ENCODE data around the gene CD46.

Gene CD46

DNA sequence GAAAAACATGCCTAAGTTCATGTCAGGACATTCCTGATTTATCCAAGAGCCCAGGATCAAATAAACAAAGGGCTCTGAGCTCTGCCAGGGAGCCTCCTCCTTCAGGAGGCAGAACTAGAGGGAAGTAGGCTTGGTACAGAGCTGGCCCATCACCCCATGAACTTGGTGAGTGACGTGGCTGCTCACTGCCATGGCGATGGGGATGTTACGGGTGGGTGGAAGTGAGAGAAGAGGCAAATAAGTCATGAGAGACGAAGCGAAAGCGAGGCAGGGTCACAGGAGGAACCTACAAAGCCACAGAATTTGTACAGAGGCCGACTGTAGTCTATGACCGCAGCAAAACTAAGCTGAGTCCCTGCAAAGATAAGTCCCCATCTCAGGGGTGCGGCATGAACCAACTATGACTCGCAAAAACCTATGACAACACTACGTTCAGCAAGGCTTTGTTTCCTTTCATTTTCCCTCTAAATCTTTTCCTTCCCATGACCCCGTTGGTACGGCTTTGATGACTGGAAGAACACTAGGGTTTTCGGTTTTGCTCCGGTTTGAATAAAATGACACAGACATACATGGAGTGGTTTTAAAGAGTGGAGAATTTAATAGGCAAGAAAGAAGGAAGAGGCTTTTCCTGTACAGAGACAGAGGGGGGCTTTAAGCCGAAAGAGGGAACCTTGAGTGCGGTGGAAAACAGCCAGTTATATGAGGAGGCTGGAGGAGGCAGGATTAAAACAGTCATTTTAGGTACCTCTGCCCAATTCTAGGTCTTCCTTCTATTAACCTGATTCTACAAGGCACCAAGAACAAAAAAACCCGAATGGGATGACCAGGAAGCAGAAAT is 74.1 kb downstream of the CD46 start:
- DNase-seq (ENCODE audit: extremely low read depth, insufficient read length): peak; percentile 81
- no peaks in the 10 kb centered on the region for H3K36me3 ChIP-seq (ENCODE audit: control insufficient read depth, insufficient read depth, low read length)
- H3K27me3 ChIP-seq (replicated peaks; ENCODE audit: control insufficient read depth, insufficient read depth, low read length): no peaks in the 10 kb centered on the region
- H3K4me3 ChIP-seq (replicated peaks; ENCODE audit: low read depth, low read length): peak overlapping the region; percentile 54
- TF ChIP-seq CTCF (IDR thresholded peaks at IDR 0.05; ENCODE audit: insufficient read depth, low read length, poor library complexity, severe bottlenecking): no peak

- peak overlapping the region; percentile 54 for H3K4me3 ChIP-seq (replicated peaks; ENCODE audit: low read depth, low read length)
- H3K36me3 ChIP-seq (ENCODE audit: control insufficient read depth, insufficient read depth, low read length): no peaks in the 10 kb centered on the region
- no peak for TF ChIP-seq CTCF (IDR thresholded peaks at IDR 0.05; ENCODE audit: insufficient read depth, low read length, poor library complexity, severe bottlenecking)
- DNase-seq (ENCODE audit: extremely low read depth, insufficient read length): no peak
- no peaks in the 10 kb centered on the region for H3K27me3 ChIP-seq (replicated peaks; ENCODE audit: control insufficient read depth, insufficient read depth, low read length)
Measured at GRCh38 chr1:207826557-207827487, 75.0 kb downstream of the CD46 start.

GRCh38 chr1:207827488-207827830 is 75.6 kb downstream of the CD46 start:
- Histone ChIP-seq H3K4me3 (replicated peaks; ENCODE audit: low read depth, low read length) (no peak overlapping the region), H3K36me3 (ENCODE audit: control insufficient read depth, insufficient read depth, low read length) (no peaks in the 10 kb centered on the region), H3K27me3 (replicated peaks; ENCODE audit: control insufficient read depth, insufficient read depth, low read length) (no peaks in the 10 kb centered on the region)
- no peak for TF ChIP-seq CTCF (IDR thresholded peaks at IDR 0.05; ENCODE audit: insufficient read depth, low read length, poor library complexity, severe bottlenecking)
- DNase-seq (ENCODE audit: extremely low read depth, insufficient read length): no peak

- H3K4me3 ChIP-seq (replicated peaks; ENCODE audit: low read depth, low read length): no peak overlapping the region
- H3K36me3 ChIP-seq (ENCODE audit: control insufficient read depth, insufficient read depth, low read length): no peaks in the 10 kb centered on the region
- no peak for TF ChIP-seq CTCF (IDR thresholded peaks at IDR 0.05; ENCODE audit: insufficient read depth, low read length, poor library complexity, severe bottlenecking)
- no peaks in the 10 kb centered on the region for H3K27me3 ChIP-seq (replicated peaks; ENCODE audit: control insufficient read depth, insufficient read depth, low read length)
- DNase-seq (ENCODE audit: extremely low read depth, insufficient read length): no peak
Measured at GRCh38 chr1:207828046-207828445, 76.2 kb downstream of the CD46 start.

GRCh38 chr1:207828485-207829158 is 76.8 kb downstream of the CD46 start:
- H3K36me3 ChIP-seq (ENCODE audit: control insufficient read depth, insufficient read depth, low read length): no peaks in the 10 kb centered on the region
- no peaks in the 10 kb centered on the region for H3K27me3 ChIP-seq (replicated peaks; ENCODE audit: control insufficient read depth, insufficient read depth, low read length)
- H3K4me3 ChIP-seq (replicated peaks; ENCODE audit: low read depth, low read length): no peak overlapping the region
- DNase-seq (ENCODE audit: extremely low read depth, insufficient read length): no peak
- peak; percentile 84 for TF ChIP-seq CTCF (IDR thresholded peaks at IDR 0.05; ENCODE audit: insufficient read depth, low read length, poor library complexity, severe bottlenecking)
